Measurements from ENCODE around the gene EFNA4. TPM values are rescaled to one million over a fixed set of nuclear protein-coding genes. Genes with fewer than 3 reads are reported as not detected.
A peak's percentile ranks its signal among the peaks of the same experiment; 100 is the strongest.

EFNA4 gene
- polyA plus RNA-seq, 1 experiment: 10.1 TPM

DNA sequence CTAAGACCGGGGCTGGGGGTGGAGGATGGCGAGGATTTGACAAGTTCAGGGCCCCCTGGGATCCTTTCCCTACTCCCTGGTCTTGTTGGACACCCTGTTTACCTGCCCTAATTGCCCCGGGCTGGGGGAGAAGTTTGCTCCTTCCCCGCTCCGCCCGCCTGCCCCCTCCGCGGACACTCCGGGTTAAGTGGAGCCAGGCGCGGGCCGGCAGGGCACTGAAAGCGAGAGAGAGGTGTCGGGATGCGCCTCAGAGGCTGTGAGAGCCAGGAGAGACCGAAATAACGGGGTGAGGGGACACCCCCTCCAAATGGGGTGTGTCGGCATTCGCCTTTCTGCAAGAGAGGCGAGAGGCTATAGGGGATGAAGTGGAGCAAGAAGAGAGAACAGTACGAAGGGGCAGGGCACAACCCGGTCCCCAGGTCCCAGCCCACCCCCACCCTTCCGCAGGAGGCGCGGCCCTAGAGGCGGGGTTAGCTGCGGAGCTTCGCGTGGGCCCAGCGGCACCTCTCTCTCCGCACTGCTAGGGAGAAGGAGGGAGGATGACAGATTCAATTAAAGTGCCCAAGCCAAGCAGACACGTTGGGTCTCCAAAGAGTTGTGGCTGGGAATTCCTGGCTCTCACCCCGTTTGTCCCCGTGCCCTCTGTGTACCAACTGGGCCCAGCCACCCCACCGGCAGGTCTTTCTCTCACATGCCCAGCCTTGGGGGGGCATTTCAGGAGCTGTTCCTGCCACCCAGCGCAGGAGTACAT is 18.9 kb downstream of the EFNA4 start:
- TF ChIP-seq, protein P1, sequence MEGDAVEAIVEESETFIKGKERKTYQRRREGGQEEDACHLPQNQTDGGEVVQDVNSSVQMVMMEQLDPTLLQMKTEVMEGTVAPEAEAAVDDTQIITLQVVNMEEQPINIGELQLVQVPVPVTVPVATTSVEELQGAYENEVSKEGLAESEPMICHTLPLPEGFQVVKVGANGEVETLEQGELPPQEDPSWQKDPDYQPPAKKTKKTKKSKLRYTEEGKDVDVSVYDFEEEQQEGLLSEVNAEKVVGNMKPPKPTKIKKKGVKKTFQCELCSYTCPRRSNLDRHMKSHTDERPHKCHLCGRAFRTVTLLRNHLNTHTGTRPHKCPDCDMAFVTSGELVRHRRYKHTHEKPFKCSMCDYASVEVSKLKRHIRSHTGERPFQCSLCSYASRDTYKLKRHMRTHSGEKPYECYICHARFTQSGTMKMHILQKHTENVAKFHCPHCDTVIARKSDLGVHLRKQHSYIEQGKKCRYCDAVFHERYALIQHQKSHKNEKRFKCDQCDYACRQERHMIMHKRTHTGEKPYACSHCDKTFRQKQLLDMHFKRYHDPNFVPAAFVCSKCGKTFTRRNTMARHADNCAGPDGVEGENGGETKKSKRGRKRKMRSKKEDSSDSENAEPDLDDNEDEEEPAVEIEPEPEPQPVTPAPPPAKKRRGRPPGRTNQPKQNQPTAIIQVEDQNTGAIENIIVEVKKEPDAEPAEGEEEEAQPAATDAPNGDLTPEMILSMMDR (IDR thresholded peaks at IDR 0.05; ENCODE audit: low read depth, low read length): no peak
- Histone ChIP-seq H3K9me3 (ENCODE audit: control insufficient read depth, insufficient read depth, low read length) (no peaks in the 10 kb centered on the region; the same call in 1 of the 2 replicates), H3K4me3 (ENCODE audit: low read depth, low read length) (no peak overlapping the region), H3K27me3 (ENCODE audit: control insufficient read depth, insufficient read depth, low read length) (peaks cover 55% of the 10 kb centered on the region), H3K27ac (ENCODE audit: low read depth, low read length) (no peak overlapping the region)
- DNase-seq (ENCODE audit: low read depth, low spot score): no peak
- ChIA-PET CTCF (interaction anchor here (4.1 kb wide), 1 partner anchor 86 kb away, joined by 30 read pairs; no protein-coding TSS in a partner anchor), POLR2A (no interaction called here)

DNA sequence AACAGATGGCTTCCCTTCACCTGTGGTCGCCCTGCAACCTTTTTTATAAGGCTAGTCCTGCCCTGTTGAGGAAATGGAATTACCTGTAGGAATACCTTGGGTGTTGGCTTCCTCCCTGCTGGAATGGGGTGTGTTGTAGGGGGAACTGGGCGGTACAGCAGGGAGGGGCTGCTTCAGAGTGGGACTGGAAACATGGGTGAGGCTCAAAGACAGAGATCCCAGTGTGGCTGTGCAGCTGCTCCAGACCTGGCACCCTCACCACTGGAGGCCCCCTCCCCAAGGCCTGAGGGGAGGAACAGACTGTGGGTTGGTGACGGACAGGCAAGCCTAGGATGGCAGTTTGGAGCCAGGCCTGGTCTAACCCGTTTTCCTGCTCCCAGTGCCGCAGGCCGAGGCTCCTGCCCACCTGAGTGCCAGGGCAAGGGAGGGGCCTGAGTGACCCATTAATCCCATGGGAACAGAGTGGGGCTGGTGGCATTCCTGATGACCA is 19.6 kb downstream of the EFNA4 start:
- TF ChIP-seq, protein P1 (IDR thresholded peaks at IDR 0.05; ENCODE audit: low read depth, low read length): no peak
- peaks cover 49% of the 10 kb centered on the region for H3K27me3 ChIP-seq (ENCODE audit: control insufficient read depth, insufficient read depth, low read length)
- ChIA-PET CTCF (interaction anchor here (1.0 to 4.1 kb wide), 2 partner anchors 11 to 85 kb away, joined by 4 to 30 read pairs; no protein-coding TSS in a partner anchor), POLR2A (no interaction called here)
- no peak overlapping the region for H3K4me3 ChIP-seq (ENCODE audit: low read depth, low read length)
- H3K27ac ChIP-seq (ENCODE audit: low read depth, low read length): no peak overlapping the region
- H3K9me3 ChIP-seq (ENCODE audit: control insufficient read depth, insufficient read depth, low read length): no peaks in the 10 kb centered on the region; the same call in 1 of the 2 replicates
- DNase-seq (ENCODE audit: low read depth, low spot score): no peak

DNA sequence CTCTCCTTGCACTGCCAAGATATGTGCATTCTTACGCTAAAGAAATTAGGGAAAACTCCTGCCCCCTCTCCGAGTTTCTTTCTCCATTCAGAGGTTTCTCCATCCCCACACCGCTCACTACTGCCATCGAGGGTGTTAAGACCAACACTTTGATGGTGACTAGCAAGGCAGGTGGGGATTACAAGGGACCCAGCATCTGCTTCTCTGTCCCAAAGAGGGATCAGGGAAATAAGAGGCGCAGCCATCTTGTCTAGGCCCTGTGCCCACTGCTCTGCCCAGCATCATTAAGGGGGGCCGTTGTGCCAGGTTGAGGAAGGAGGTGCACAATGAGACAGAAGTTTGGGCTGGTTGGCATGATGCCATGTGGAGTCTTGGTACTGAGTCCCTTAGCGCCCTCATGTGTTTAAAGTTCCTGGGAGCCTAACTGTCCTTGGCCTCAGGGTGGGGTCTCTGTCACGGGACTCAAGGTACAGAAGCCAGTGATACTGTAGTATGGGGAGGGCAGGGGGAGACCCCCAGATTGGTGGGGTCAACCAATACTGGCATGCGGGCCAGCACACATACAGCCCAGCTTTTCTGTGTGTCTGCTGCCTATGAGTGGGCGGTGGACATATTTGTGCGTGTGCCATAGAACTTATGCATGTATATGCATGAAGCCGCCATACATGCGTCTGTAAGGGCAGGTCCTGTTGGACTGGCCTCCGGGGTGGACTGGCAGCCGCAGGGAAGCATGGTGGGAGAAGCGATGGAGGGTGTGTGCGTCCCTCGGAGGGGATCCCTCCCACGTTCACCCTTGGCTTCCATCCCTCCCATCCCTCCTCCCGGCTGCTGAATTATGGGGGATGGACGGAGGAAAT is 20.6 kb downstream of the EFNA4 start:
- H3K9me3 ChIP-seq (ENCODE audit: control insufficient read depth, insufficient read depth, low read length): no peaks in the 10 kb centered on the region; the same call in 1 of the 2 replicates
- H3K4me3 ChIP-seq (ENCODE audit: low read depth, low read length): peak overlapping the region; percentile 86
- POLR2A ChIA-PET: interaction anchor here (0.7 to 1.2 kb wide), 6 partner anchors 40 to 600 kb away, joined by 3 to 10 read pairs (median 5); partner anchors contain the start of genes KRTCAP2 and LENEP
- TF ChIP-seq, protein P1 (IDR thresholded peaks at IDR 0.05; ENCODE audit: low read depth, low read length): 0 out of 2 replicates have a peak, but pooled peaks have one; percentile 19
- no peak overlapping the region for H3K27ac ChIP-seq (ENCODE audit: low read depth, low read length)
- CTCF ChIA-PET: interaction anchor here (0.8 to 4.1 kb wide), 12 partner anchors 9 to 524 kb away, joined by 3 to 31 read pairs (median 16); partner anchors contain the start of genes EFNA4 and KRTCAP2
- peaks cover 49% of the 10 kb centered on the region for H3K27me3 ChIP-seq (ENCODE audit: control insufficient read depth, insufficient read depth, low read length)
- no peak for DNase-seq (ENCODE audit: low read depth, low spot score)

DNA sequence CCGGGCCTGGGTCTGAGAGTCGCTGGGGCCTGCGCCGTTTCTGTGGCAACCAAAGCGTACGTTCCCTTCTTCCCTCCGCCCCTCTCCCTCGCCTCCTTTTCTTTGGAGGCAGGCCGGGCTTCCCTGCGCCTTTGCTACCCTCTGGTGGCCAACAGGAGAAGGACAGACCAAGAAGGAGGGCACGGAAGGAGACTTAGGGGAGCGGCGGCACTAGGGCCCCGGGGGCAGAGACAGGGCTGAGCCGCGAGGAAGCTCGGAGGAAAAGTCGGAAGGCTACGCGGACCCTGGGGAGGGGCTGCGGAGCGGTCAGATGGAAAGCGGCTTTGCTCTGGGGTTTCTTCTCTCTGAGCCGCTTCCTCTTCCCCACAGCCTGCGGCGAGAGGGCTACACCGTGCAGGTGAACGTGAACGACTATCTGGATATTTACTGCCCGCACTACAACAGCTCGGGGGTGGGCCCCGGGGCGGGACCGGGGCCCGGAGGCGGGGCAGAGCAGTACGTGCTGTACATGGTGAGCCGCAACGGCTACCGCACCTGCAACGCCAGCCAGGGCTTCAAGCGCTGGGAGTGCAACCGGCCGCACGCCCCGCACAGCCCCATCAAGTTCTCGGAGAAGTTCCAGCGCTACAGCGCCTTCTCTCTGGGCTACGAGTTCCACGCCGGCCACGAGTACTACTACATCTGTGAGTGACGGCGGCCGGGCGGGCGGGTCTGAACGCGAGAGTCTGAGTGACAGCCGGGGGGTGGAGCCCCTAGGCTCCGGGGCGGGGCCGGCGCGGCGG is 21.4 kb downstream of the EFNA4 start:
- Histone ChIP-seq H3K27ac (ENCODE audit: low read depth, low read length) (peak overlapping the region; percentile 12), H3K4me3 (ENCODE audit: low read depth, low read length) (peak overlapping the region; percentile 86), H3K27me3 (ENCODE audit: control insufficient read depth, insufficient read depth, low read length) (peaks cover 45% of the 10 kb centered on the region), H3K9me3 (ENCODE audit: control insufficient read depth, insufficient read depth, low read length) (no peaks in the 10 kb centered on the region; the same call in 1 of the 2 replicates)
- CTCF ChIA-PET: interaction anchor here (0.6 to 4.1 kb wide), 51 partner anchors 10 to 604 kb away, joined by 3 to 31 read pairs (median 5); partner anchors contain the start of genes ADAM15, EFNA4, KRTCAP2 and LENEP
- peak; percentile 86 for DNase-seq (ENCODE audit: low read depth, low spot score)
- TF ChIP-seq, protein P1 (IDR thresholded peaks at IDR 0.05; ENCODE audit: low read depth, low read length): peak; percentile 92
- POLR2A ChIA-PET: interaction anchor here (0.7 to 1.2 kb wide), 6 partner anchors 40 to 601 kb away, joined by 3 to 10 read pairs (median 5); partner anchors contain the start of genes KRTCAP2 and LENEP
